ENCODE data around the gene GPR149. TPM values are rescaled to one million over a fixed set of nuclear protein-coding genes. Genes with fewer than 3 reads are reported as not detected.

The GPR149 gene
- total and polyA plus RNA-seq, 7 donors, result not detected

DNA sequence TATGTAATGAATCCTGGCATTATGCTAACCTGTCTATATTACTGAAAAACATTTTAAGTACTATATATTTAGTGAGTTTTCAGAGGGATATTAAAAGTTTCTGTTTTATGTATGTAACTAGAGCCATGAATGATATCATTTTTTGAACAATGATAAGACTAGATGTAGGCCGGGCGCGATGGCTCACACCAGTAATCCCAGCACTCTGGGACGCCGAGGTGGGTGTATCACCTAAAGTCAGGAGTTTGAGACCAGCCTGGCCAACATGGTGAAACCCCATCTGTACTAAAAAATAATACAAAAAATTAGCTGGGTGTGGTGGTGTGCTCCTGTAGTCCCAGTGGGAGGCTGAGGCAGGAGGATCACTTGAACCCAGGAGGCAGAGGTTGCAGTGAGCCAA is 139.8 kb downstream of the GPR149 start:
- Histone ChIP-seq H3K4me3 (no peak overlapping the region), H3K27ac (no peak overlapping the region), H3K36me3 (peaks cover 15 to 93% (median 19%) of the 10 kb centered on the region in 4 donors), H3K27me3 (no peaks in the 10 kb centered on the region), H3K9me3 (no peaks in the 10 kb centered on the region), H3K4me1 (no peaks in the 10 kb centered on the region)
- intact Hi-C loops (cut with DNase I), result no loop called here
- TF ChIP-seq POLR2A (IDR thresholded peaks at IDR 0.05) (no peak), POLR2AphosphoS5 (IDR thresholded peaks at IDR 0.05) (no peak), EP300 (IDR thresholded peaks at IDR 0.05) (no peak)
- TF ChIP-seq, protein P1, sequence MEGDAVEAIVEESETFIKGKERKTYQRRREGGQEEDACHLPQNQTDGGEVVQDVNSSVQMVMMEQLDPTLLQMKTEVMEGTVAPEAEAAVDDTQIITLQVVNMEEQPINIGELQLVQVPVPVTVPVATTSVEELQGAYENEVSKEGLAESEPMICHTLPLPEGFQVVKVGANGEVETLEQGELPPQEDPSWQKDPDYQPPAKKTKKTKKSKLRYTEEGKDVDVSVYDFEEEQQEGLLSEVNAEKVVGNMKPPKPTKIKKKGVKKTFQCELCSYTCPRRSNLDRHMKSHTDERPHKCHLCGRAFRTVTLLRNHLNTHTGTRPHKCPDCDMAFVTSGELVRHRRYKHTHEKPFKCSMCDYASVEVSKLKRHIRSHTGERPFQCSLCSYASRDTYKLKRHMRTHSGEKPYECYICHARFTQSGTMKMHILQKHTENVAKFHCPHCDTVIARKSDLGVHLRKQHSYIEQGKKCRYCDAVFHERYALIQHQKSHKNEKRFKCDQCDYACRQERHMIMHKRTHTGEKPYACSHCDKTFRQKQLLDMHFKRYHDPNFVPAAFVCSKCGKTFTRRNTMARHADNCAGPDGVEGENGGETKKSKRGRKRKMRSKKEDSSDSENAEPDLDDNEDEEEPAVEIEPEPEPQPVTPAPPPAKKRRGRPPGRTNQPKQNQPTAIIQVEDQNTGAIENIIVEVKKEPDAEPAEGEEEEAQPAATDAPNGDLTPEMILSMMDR (IDR thresholded peaks at IDR 0.05), result no peak
- WGBS, 2 donors, result 97 to 98% methylated on average over 5 of the region's 5 CpGs
- DNase-seq, result no peak

Small RNA genes lying within 50 kb of the gene (small RNA-seq; reads per million reads assigned to genes)
- 0 reads per million in 3 donors for gene RF01210

Other genes with a start within 250 kb of the GPR149 start
- gene DHX36, start 105.7 kb downstream of the GPR149 start, total RNA-seq, result 10 to 100 TPM; 56.2 to 76.7 (median 64.5) TPM
- 10 to 100 TPM in 2 of 3 donors, 1 to 10 TPM in 1; 8.4 to 25.1 (median 14.3) TPM for gene DHX36, start 105.7 kb downstream of the GPR149 start, polyA plus RNA-seq